NCI-H1930 (cell line): ENCODE measurements around the gene STK17B.
A peak's percentile ranks its signal among the peaks of the same experiment; 100 is the strongest.
"Not testable (repeated sequence)": the region's sequence is repeated elsewhere in the genome, so short reads cannot be mapped to it uniquely, and the experiment has no call there.

ENCODE experiments used
- DNase-seq, 2 experiments: peaks; one replicate each; lab custom pipeline; 2025; lab: John Stamatoyannopoulos, UW

The STK17B gene

DNA sequence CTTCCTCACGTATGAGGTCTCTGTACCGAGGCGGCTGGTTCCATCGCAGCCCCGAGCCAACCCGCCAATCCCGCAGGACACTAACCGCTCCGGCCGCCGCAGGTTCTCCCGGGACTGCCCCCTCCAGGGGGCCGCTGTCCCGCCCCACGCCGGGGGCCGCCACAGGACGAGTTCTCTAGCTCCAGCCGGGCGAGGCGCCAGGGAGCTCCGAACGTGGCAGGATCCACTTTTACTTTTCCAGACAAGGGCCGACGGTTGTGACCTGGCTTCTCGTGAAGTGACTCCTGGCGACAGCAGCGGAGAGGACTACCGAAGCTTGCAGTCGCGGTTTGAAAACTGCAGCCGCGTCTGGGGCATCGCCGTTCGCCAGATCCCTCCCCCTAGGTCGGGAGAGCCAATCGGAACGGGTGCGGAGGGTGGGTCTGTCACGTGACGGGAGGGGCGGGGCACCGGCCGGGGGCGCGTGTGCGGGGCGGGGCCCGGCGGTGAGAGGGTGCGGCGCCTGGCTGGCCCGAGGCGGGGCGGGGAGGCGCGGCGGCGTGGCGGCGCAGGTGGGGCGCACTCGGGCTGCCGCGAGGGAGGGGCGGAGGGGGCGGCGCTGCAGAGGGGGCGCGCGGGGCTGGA is at the start of gene STK17B:
Gene STK17B, minus strand, starts transcription at position 331 of the 624 bp plus-strand sequence. CDS start 8,195 bp downstream, outside the sequence.
- peak; percentile 88 to 92 for DNase-seq

DNA sequence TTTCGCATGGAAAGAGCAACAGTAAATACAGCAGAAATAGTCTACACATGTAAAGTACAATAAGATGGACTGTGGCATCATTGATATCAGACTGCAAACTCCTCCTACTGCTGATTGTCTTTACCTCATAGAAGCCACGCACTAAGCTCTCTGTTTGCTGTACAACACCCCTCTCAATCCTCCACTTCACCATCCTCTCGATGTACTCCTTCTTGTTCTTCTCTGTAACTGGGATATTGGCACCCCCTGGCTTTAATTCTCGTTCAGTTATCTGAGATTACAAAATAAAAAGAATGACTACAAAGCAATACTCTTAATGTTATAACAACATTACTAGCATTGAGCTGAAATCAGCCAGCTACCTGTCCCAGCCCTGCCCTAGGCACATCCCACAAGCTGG is 49.3 kb upstream of the STK17B start:
- DNase-seq: no peak

DNA sequence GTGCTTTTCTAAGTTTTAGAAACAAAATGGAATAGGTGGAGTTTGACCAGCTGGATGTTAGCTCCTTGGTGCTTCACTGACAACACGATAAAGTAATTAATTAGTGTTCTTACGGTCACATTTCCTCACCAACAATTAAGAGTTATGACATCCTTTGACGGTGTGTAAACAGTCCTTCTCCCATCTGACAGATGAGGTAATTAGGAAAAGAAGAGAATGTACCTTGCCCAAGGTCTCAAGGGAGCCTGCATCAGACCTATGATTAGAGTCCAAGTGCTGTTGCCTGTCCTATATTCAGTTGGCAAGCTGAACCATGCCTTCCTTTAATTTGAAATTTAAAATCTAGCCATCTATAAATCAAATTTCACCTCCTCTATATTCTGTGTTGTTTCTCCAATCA is 48.3 kb upstream of the STK17B start:
- no peak for DNase-seq

DNA sequence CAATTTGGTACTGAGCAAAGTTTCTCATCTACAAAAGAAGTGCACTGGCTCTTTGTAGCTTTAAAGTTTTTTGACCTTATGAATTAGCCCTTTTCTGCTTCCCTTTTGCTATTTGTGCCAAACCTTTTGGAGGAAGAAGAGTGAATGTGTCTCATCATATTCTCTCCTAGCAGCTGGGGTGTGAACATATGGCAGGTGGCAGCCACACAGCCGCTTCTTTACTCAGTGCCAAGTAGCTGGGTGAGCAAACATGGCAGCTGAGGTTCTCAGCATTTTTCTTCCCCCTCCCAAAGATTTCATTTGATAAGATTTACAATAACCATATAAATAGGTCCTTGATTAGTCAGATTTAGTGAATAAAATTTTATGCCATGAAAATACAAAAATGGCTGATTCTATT is 46.7 kb upstream of the STK17B start:
- no peak for DNase-seq

DNA sequence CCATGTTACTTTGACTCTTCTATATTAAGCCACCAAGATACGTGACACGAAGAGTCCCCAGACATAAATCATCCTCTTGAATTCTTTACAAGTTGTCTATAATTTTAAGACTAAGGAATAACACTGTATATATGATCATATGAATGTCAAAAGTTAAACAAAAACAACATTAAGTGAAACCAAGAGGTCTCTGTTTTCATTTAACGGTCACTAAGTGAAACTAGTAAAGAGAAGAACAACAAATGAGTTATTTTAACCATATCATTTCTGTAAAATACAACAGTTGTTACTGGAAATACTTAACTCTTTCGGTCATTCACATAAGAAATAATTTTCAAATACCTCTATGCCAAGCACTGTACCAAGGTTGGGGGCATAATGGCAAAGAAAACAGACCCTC is 45.7 kb upstream of the STK17B start:
- no peak for DNase-seq

DNA sequence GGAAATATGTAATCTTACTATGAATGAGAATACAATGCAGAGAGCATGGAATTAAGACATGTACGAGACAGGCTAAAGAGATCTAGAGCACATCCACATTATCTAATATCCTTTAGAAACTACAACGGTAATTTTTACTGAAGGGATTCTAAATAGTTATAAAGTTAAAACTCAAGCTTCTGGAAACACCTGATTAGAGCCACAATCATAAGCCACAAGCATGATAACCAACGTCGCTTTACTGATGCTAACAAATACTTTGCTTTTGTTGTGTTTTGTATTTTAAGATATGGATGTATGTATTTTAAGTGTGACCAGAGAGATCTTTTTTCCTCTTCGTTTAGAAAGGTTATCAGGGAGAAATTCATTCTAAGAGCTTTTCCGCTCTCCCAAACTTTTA is 44.0 kb upstream of the STK17B start:
- DNase-seq: no peak

DNA sequence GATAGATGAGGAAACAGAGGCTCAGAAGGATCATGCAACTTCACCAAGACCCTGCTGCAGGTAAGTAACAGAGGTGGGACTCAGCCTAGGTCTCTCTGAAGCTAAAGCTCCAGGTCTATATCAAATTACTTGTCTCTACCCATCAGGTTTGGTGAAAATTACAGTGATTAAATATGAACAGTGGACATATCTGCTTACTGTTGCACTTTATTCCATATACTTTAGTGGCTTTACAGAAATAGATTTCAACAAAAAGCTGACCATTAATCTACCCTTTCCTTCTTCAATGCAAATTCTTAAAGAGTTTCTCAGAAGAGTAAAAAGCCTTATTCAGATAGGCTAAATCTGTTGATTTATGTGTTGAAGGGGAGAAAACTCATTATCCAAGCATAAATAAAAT is 42.8 kb upstream of the STK17B start:
- no peak for DNase-seq

DNA sequence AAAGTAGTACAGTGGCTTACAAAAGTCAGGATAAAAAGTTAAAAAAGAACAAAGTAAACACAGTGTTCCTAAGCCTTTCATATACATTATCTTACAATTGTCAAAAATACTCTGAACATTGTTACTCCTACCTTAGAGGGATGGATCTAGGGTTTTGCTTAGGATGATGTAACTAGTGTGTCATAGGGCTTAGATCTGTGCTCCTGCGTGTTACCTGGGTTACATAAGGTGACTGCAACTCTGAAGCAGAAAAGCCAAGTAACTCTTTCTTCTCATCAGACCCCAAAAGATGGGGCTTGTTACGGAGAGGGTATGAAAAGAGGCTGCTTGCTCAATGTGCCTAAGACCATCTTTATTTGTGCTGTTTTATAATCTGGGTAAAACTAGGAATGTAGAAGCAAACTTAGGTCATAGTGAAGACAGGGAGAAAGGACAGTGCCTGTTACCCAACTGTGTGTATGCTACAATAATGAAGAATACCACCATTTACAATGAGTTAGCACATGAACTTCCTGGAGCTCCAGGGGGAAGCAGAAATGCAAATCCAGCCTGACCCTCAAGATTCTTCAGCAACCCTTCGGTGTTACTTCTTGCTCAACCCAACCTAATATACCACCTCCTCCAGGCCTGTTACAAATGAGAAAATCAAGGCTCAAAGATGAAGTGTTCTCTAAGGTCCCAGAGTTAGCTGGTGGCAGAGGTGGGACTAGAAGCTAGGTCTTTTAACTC is 42.0 kb upstream of the STK17B start:
- no peak for DNase-seq

DNA sequence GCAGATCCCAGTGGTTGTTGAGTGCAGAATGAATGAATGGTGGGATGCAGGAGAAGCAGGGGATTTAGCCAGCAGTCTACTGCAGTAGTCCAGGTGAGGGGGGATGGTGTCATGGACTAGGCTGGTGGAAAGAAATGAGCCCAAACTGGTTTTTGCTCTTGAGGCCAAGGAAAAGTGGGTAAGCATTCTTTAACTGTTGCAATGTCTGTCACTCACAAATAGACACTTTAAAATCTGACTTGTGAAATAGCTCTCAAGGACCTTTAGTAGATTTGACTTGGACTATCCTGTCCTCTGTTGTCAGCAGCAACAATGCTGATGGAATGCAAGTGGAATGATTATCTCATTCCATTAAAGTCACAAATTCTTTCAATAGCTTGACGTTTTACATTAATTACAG is 37.5 kb upstream of the STK17B start:
- no peak for DNase-seq

DNA sequence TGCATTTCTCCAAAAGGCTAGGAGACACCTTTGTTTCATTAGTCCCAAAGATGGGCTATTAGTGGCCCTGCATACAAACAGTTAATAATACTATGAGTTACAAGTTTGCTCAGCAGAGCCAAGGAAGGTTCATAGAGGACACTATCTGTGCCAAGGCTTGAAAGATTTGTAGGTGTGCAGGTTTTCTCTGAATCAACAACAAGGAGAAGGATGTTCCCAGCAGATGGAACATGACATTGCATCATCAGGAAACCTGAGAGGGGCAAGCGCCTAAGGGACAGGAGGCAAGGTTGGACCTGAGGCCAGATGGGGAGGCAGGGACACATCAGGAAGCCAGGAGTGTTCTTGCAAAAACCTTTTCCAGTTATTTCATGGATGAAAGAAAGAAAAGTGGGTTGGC is 35.4 kb upstream of the STK17B start:
- DNase-seq: no peak

DNA sequence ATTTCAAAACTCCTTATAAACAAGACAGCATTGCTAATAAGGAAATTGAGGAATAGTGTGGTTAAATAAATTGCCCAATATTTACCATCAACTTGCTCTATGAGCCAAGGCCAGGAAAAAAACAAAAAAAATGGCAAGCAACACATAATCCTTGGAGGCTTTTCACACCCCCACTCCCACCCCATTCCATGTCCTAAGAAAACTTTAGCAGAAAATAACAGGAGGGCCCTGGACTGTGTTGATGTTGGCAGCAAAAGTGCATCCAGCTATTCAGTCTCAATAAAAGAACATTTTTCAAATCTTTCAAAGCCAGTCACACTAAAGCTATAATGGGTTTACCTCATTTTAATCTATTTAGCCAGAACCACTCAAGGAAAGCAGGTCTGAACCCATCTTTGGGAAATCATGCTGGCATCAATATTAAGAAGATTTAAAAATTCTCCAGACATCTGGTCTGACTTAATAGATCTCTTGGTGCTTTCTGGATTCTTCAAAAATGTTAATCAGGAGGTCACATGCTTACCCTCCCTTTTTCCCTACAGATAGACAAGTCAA is 34.6 kb upstream of the STK17B start:
- no peak for DNase-seq

DNA sequence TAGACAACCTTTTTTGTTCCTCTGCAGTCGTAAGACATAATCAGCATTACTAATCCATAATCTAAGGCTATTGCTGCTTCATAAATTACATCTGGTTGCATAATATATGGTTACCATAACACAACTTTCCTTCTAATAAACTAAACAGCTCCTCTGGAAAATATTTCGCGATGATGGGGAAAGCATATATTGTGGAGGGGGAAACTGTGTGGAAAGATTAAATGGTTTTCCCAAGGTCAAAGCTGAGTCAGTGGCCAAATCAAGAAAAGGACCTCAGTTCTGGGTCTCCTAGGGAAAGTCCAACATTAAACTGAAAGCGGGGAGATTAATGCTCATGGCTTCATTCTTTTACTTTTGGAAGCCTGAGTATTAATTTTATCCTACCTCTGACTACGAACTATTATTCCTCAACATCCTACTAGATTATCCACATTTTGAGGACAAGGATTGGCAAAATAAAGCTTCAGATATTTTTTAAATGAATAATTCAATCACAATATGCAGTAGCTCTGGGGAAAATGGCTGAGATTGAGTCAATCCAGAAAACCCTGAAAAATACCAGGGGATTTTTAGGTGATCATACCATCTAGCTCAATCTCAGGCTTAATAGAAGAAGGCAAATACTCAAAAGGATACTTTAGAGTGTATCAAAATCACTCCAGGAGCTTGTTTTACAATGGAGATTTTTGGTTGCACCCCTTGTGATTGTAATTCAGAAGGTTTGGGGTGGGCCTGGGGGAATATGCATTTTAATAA is 33.8 kb upstream of the STK17B start:
- no peak for DNase-seq

DNA sequence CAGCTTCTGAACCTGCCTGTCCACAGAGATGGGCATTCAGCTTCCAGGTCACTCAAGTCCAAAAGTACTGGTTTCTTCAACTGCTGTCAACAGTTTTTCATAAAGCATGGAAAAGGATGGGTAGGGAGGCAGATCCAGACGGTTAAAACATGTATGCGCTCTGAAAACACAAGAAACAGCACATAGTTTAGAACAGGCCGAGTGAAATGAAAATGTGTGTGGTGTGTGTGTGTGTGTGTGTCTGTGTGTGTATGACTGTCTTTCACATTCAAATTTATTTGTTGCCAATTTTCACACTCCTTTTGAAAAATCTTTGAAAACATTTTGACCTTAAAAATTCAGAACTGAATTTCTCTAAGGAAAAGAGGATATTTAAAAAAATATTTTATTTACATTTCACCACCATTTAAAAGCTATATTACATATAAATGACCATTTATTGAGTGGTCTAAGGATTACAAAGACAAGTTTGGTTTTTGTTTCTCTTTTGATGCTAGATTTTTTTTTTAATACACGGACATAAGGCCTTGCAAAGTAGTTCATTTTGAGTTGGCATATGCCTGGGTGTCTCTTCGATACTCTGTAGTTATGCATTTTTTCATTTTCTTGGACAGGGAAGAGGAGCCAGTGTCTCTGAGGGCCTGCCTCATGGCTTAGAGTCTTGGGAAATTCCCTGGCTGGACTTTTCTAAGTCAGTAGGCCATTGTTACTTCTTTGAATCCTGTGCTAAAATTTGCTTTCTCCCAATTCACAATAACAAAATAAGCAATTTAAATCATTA is 30.0 kb upstream of the STK17B start:
- DNase-seq: no peak

DNA sequence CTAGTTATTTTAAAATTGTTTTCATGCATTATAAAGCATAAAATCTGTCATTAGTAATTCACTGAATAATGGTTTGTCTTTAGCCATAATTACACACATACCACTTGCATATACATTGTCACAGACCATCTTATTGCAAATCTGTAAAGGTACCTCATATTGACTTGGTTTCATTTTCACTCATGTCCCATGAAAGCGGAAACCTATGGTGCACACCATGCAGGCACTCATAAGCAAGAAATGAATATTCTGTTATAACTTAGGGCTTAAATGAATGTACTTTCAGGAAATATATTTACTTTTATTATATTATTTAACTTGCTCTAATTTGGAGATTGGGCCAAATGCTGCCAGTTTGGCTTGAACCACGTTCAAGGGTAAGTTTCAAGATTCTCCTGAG is 29.2 kb upstream of the STK17B start:
- no peak for DNase-seq

DNA sequence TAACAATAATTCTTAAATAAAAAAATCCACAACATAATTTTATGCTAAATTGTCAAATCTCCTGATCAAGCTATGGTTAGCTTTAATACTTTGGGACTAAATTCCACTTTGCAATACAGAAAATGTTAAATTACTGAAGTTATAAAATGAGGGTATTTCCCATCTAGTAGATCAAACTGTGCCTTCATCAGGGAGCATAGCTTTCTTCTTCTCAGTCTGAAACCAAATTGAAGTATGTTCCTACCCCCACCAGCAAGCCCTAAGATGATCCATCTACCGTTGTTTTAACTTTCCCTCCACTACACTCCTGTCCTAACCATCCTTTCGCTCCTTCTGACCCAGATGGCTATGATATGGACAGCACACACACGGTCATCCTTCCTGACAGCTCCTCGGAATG is 24.4 kb upstream of the STK17B start:
- DNase-seq: no peak

DNA sequence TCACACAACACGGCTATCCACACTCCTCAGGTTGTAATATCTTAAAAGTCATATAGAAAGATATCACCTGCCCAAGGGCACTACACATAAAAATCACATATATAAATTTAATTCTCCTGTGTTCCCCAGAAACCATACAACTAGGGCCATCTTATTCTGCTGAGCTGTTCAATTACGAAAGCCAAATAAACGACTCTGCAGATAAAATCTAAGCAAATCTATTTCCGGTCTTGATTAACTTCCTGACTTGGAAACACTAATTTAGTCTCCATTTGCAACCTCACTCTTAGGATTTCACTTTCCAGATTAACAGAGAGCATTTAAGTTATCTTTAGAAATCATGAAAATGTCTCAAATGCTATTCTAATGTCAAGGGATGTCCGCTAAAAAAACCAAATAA is 23.9 kb upstream of the STK17B start:
- DNase-seq: no peak

DNA sequence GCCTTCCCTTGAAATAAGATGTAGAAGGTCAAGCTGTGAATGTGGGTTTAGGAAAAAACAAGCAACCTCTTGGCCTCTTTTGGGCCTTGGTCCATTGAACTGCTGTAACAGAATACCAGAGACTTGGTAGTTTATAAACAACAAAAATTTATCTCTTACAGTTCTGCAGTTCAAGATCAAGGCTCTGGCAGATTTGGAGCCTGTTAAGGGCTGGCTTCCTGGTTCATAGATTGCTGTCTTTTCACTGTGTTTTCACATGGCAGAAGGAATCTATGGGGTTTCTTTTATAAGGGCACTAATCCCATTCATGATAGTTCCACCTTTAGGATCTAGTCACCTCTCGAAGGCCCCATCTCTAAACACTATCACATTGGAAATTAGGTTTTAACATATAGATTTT is 20.2 kb upstream of the STK17B start:
- DNase-seq: no peak

DNA sequence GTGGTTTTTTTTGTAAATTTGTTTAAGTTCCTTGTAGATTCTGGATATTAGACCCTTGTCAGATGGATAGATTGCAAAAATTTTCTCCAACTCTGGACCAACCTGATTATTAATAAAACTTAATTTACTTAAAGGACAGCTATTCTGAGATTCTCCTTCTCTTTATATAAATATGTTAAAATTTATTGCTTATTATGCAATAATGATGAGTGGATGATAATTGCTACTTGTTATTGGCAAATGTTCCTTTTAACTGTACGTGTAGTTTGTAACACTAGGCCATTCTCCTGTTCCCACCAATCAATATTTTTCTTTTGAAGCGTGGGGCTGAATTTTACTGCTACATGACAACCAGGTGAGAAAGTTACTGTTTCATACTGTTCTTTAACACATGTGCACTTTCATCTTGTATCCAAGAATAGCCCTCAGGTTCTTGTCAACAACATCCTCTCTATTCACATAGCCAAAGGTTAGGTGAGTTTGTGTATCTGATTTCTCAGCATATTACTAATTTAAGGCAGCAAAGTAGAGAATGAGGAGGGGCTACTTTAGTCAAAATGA is 16.6 kb upstream of the STK17B start:
- DNase-seq: no peak

DNA sequence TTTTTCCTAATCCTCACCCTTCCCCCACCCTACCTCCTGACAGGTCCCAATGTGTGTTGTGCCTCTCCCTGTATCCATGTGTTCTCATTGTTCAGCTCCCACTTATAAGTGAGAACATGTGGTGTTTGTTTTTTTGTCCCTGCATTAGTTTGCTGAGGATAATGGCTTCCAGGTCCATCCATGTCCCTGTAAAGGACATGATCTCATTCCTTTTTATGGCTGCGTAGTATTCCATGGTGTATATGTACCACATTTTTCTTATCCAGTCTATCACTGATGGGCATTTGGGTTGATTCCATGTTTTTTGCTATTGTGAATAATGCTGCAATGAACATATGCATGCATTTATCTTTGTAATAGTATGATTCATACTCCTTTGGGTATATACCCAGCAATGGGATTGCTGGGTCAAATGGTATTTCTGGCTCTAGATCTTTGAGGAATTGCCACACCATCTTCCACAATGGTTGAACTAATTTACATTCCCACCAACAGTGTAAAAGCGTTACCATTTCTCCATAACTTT is 15.9 kb upstream of the STK17B start:
- DNase-seq: not testable (repeated sequence)

DNA sequence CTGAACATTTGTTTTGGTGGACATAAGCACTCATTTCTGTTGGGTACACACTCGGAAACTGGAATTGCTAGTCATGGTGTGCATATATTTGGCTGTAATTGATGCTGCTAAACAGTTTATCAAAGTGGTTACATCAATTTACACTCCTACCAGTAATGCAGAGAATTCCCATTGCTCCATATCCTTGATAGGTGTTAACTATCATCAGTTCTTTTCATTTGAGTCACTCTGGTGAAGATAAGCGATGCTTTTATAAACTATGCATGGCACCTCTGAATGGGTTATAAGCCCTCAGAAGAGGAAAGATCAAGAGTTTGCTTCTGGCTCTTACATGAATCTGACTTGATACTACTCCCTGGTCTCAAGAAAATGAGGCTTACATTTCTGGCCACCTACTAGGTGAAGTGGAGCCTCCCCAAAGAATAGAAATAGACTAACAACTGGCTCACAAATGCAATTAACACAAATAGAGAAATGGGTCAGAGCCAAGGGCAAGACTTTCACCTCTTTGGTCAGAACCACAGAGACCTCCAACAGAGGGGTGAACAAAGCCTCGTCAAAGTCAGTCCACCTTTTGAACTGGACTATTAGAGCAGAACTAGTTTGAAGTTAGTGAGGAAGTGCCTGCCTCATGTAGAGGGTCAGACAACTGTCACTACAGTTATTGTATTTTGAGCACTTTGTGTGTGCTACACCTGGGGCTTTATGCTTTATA is 15.0 kb upstream of the STK17B start:
- DNase-seq: no peak

DNA sequence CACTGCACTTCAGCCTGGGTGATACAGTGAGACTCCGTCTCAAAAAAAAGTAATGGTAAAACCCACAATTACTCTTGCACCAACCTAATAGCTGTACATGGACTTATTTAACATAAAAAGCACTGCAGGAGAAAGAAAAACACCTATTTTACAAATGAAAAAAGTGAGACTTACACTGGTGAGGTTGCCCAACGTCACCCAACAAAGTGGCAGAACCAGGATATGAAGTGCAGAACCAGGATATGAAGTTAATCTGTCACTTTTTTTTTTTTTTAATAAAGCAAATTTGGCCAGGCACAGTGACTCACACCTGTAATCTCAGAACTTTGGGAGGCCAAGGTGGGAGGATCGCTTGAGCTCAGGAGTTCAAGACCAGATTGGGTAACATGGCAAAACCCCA is 13.5 kb upstream of the STK17B start:
- no peak for DNase-seq
